ENCODE data around the gene TRIP10. TPM values are rescaled to one million over a fixed set of nuclear protein-coding genes. Genes with fewer than 3 reads are reported as not detected.

Gene TRIP10
- total and polyA plus RNA-seq, 10 of the 15 experiments (the other 5 are each of a cell fraction or from before 2014, with no cell fraction given): 0.79 to 54.5 (median 32.5) TPM

DNA sequence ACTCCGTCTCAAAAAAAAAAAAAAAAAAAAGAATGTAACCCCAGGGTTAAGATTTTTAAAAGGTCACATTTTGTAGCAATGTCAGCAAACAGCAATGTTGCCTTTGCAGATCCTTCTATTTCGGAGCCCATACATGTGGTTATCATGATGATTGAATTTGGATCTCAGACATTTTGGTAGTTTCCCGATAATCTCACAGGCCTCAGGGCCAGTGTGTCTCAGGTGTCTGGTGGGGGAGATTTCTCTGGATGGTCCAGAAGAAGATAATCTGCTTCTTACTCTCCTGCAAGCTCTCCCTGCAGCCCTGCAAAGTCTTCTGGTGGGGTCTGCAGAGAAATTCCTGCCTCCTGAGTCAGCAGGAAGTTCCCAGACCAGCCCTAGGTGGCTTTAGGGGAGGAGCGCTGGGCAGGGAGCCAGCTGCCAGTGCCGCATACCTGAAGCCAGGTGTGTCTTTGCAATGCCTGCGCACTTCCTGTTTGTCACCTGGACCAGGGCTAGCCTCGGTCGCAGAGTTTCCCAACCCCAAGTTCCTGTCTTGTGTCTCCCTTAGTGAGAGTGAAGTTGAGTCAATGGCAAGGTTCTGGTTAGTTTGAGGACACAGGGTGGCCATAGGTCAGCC lies 26.4 kb downstream of the TRIP10 start:
- Histone ChIP-seq H2AFZ (ENCODE audit: control insufficient read depth, low read depth, low read length) (no peak overlapping the region), H3K9ac (ENCODE audit: control insufficient read depth, insufficient read depth, low read length) (peak overlapping the region; percentile 55; the same call in 1 of the 2 replicates), H3K36me3 (ENCODE audit: control insufficient read depth in 2 of 2, insufficient read depth in 2 of 2, low read length in 1 of 2) (no peaks in the 10 kb centered on the region; a peak in 1 of 4 replicates), H3K4me1 (ENCODE audit: control insufficient read depth, insufficient read depth, low read length) (peaks cover 23% of the 10 kb centered on the region), H3K27ac (ENCODE audit: control insufficient read depth, insufficient read depth) (peak overlapping the region; percentile 71; the same call in 1 of the 2 replicates), H3K27me3 (replicated peaks in 1 of 2; ENCODE audit: control insufficient read depth in 2 of 2, insufficient read depth in 2 of 2, low read length in 1 of 2) (no peaks in the 10 kb centered on the region), H3K9me3 (replicated peaks; ENCODE audit: control insufficient read depth, insufficient read depth, low read length) (no peaks in the 10 kb centered on the region; the same call in 2 of the 3 replicates), H3K4me2 (ENCODE audit: control insufficient read depth, insufficient read depth) (peak overlapping the region; percentile 96), H4K20me1 (ENCODE audit: control insufficient read depth, insufficient read depth) (no peaks in the 10 kb centered on the region), H3K4me3 (peak overlapping the region; percentile 85), H3K79me2 (ENCODE audit: control insufficient read depth, insufficient read depth, low read length) (peaks cover 10% of the 10 kb centered on the region)
- TF ChIP-seq SPI1 (IDR thresholded peaks at IDR 0.05; ENCODE audit: borderline replicate concordance, insufficient read depth, low read depth, low read length) (peak; percentile 21; the same call in 1 of the 2 replicates), PML (IDR thresholded peaks at IDR 0.05; ENCODE audit: low read length) (no peak)
- TSS peak; percentile 81 for BruUV-seq (replicated peaks)
- intact Hi-C loops (cut with micrococcal nuclease; ENCODE audit: unreplicated experiment) (loop anchor here (2.0 to 5.0 kb wide), 2 partner anchors 27 to 174 kb away; partner anchors contain the start of genes CD70 and TRIP10), in situ Hi-C loops (cut with MboI) (no loop called here)
- WGBS (ENCODE audit: insufficient coverage, insufficient replicate concordance, low lambda C conversion rate, missing lambda C conversion rate): 49% methylated on average over 7 of the region's 8 CpGs
- ATAC-seq: no peak
- DNase-seq (ENCODE audit: low read depth, low spot score): no peak
- RAD21 ChIA-PET (ENCODE audit: unreplicated experiment): no interaction called here
- POLR2A ChIA-PET: interaction anchor here (3.0 kb wide), 1 partner anchor 29 kb away, joined by 19 read pairs; the partner anchor contains the start of gene GPR108
- CTCF ChIA-PET: interaction anchor here (0.8 to 4.0 kb wide), 3 partner anchors 16 to 134 kb away, joined by 4 to 38 read pairs (median 17); partner anchors contain the start of gene GPR108
- no peak for FAIRE-seq
- SMC1A ChIA-PET (ENCODE audit: uncharacterized antibody, unreplicated experiment): interaction anchor here (0.7 to 1.0 kb wide), 2 partner anchors 9 to 303 kb away, joined by 3 to 4 read pairs; no protein-coding TSS in a partner anchor

DNA sequence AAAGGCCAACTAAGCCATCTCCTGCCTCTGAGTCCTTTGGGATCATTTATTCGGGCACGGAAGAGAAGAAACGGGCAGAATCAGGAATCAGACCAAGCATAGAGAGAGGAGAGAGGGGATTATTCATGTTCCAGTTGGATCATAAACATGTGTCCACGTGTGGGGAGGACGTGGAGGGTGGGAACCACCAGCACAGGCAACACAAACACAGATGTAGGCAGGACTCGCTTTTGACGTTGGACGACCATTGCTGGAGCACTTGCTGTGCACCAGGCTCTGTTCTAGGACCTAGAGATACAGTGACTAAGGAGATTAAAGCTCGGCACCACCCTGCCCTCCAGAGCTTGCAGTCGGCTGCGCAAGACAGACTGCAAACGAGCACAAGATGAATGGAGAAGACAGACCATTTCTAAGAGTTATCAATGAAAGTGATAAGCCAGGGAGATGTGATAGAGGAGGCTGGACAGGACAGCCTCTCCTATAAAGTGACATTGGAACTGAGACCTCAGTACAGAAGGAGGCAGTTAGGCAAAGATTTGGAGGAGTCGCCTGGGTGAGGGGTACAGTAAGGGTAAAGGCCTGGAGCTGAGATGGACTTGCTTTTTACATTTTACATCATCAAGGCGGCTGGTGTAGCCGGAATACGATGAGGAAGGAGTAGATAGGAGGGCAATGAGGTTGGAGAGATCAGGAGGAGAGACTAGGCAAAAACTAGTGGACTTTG lies 27.0 kb downstream of the TRIP10 start:
- Histone ChIP-seq H3K9ac (ENCODE audit: control insufficient read depth, insufficient read depth, low read length) (peak overlapping the region; percentile 55), H3K4me3 (peak overlapping the region; percentile 85), H3K79me2 (ENCODE audit: control insufficient read depth, insufficient read depth, low read length) (peaks cover 10% of the 10 kb centered on the region), H3K4me1 (ENCODE audit: control insufficient read depth, insufficient read depth, low read length) (peaks cover 23% of the 10 kb centered on the region), H4K20me1 (ENCODE audit: control insufficient read depth, insufficient read depth) (no peaks in the 10 kb centered on the region), H3K9me3 (replicated peaks; ENCODE audit: control insufficient read depth, insufficient read depth, low read length) (no peaks in the 10 kb centered on the region), H3K36me3 (ENCODE audit: control insufficient read depth in 2 of 2, insufficient read depth in 2 of 2, low read length in 1 of 2) (no peaks in the 10 kb centered on the region), H3K4me2 (ENCODE audit: control insufficient read depth, insufficient read depth) (peak overlapping the region; percentile 96), H3K27ac (ENCODE audit: control insufficient read depth, insufficient read depth) (peak overlapping the region; percentile 71), H3K27me3 (replicated peaks in 1 of 2; ENCODE audit: control insufficient read depth in 2 of 2, insufficient read depth in 2 of 2, low read length in 1 of 2) (no peaks in the 10 kb centered on the region), H2AFZ (ENCODE audit: control insufficient read depth, low read depth, low read length) (peak overlapping the region; percentile 78)
- no peak for FAIRE-seq
- intact Hi-C loops (cut with micrococcal nuclease; ENCODE audit: unreplicated experiment): loop anchor here (2.0 to 5.0 kb wide), 2 partner anchors 28 to 174 kb away; partner anchors contain the start of genes CD70 and TRIP10
- POLR2A ChIA-PET: interaction anchor here (1.1 to 3.0 kb wide), 3 partner anchors 29 to 394 kb away, joined by 5 to 19 read pairs (median 9); partner anchors contain the start of genes ALKBH7 and GPR108
- DNase-seq (ENCODE audit: low read depth, low spot score): no peak
- 53% methylated on average over 16 of the region's 16 CpGs for WGBS (ENCODE audit: insufficient coverage, insufficient replicate concordance, low lambda C conversion rate, missing lambda C conversion rate)
- CTCF ChIA-PET: interaction anchor here (3.8 to 4.0 kb wide), 2 partner anchors 29 to 134 kb away, joined by 17 to 38 read pairs; partner anchors contain the start of gene GPR108
- BruUV-seq (replicated peaks): no TSS peak
- in situ Hi-C loops (cut with MboI): no loop called here
- RAD21 ChIA-PET (ENCODE audit: unreplicated experiment): interaction anchor here (1.0 to 1.2 kb wide), 2 partner anchors 97 to 136 kb away, joined by 3 to 4 read pairs; no protein-coding TSS in a partner anchor
- no peak for ATAC-seq
- SMC1A ChIA-PET (ENCODE audit: uncharacterized antibody, unreplicated experiment): interaction anchor here (0.7 to 1.1 kb wide), 3 partner anchors 9 to 303 kb away, joined by 3 to 4 read pairs (median 3); no protein-coding TSS in a partner anchor
- 0 out of 2 replicates have a peak, but pooled peaks have one; percentile 8 for TF ChIP-seq CREB1 (IDR thresholded peaks at IDR 0.05; ENCODE audit: low read depth)
- no peak for TF ChIP-seq TBL1XR1 (IDR thresholded peaks at IDR 0.05; ENCODE audit: low read depth, low read length)
- TF ChIP-seq, protein P1, sequence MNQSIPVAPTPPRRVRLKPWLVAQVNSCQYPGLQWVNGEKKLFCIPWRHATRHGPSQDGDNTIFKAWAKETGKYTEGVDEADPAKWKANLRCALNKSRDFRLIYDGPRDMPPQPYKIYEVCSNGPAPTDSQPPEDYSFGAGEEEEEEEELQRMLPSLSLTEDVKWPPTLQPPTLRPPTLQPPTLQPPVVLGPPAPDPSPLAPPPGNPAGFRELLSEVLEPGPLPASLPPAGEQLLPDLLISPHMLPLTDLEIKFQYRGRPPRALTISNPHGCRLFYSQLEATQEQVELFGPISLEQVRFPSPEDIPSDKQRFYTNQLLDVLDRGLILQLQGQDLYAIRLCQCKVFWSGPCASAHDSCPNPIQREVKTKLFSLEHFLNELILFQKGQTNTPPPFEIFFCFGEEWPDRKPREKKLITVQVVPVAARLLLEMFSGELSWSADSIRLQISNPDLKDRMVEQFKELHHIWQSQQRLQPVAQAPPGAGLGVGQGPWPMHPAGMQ (IDR thresholded peaks at IDR 0.05; ENCODE audit: borderline replicate concordance): no peak
- no peak for TF ChIP-seq IKZF2 (IDR thresholded peaks at IDR 0.05)
- 0 out of 2 replicates have a peak, but pooled peaks have one; percentile 17 for TF ChIP-seq DPF2 (IDR thresholded peaks at IDR 0.05)
- TF ChIP-seq, protein P2, sequence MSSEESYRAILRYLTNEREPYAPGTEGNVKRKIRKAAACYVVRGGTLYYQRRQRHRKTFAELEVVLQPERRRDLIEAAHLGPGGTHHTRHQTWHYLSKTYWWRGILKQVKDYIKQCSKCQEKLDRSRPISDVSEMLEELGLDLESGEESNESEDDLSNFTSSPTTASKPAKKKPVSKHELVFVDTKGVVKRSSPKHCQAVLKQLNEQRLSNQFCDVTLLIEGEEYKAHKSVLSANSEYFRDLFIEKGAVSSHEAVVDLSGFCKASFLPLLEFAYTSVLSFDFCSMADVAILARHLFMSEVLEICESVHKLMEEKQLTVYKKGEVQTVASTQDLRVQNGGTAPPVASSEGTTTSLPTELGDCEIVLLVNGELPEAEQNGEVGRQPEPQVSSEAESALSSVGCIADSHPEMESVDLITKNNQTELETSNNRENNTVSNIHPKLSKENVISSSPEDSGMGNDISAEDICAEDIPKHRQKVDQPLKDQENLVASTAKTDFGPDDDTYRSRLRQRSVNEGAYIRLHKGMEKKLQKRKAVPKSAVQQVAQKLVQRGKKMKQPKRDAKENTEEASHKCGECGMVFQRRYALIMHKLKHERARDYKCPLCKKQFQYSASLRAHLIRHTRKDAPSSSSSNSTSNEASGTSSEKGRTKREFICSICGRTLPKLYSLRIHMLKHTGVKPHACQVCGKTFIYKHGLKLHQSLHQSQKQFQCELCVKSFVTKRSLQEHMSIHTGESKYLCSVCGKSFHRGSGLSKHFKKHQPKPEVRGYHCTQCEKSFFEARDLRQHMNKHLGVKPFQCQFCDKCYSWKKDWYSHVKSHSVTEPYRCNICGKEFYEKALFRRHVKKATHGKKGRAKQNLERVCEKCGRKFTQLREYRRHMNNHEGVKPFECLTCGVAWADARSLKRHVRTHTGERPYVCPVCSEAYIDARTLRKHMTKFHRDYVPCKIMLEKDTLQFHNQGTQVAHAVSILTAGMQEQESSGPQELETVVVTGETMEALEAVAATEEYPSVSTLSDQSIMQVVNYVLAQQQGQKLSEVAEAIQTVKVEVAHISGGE (CRISPR knock-in tag; IDR thresholded peaks at IDR 0.05): no peak
- TF ChIP-seq MTA3 (IDR thresholded peaks at IDR 0.05; ENCODE audit: borderline replicate concordance, low read length): 0 out of 2 replicates have a peak, but pooled peaks have one; percentile 64

All from GM12878 (cell line).